Measurements from ENCODE around the gene FSD1.

DNA sequence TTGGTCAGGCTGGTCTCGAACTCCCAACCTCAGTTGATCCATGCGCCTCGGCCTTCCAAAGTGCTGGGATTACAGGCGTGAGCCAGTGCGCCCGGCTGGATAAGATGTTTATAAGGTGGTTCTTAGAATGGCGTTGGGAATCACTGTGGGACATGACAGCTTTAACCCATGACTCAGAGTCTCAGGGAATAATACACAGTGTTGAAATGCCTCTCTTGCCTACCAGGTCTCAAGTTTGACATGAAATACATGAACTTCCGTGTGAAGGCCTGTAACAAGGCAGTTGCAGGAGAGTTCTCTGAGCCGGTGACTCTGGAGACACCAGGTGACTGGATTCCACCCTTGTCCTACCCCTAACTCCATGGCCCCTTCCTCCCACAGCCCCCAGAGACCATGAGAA, 12.6 kb downstream of the FSD1 start:
- no peak for TF ChIP-seq ZFP30 (CRISPR knock-in tag; IDR thresholded peaks at IDR 0.05)
- TF ChIP-seq, protein P1, sequence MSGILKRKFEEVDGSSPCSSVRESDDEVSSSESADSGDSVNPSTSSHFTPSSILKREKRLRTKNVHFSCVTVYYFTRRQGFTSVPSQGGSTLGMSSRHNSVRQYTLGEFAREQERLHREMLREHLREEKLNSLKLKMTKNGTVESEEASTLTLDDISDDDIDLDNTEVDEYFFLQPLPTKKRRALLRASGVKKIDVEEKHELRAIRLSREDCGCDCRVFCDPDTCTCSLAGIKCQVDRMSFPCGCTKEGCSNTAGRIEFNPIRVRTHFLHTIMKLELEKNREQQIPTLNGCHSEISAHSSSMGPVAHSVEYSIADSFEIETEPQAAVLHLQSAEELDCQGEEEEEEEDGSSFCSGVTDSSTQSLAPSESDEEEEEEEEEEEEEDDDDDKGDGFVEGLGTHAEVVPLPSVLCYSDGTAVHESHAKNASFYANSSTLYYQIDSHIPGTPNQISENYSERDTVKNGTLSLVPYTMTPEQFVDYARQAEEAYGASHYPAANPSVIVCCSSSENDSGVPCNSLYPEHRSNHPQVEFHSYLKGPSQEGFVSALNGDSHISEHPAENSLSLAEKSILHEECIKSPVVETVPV (CRISPR knock-in tag; IDR thresholded peaks at IDR 0.05): no peak
- TF ChIP-seq BACH2 (CRISPR knock-in tag; IDR thresholded peaks at IDR 0.05; ENCODE audit: borderline replicate concordance): no peak
- no peak for TF ChIP-seq ISL1 (CRISPR knock-in tag; IDR thresholded peaks at IDR 0.05)

All from SK-N-SH treated with all-trans-retinoic acid at 6 μM for 48 hours (cell line).